Measurements from ENCODE around the gene PID1. TPM values are rescaled to one million over a fixed set of nuclear protein-coding genes. Genes with fewer than 3 reads are reported as not detected.

PID1 gene
- total RNA-seq, 1 experiment from 2014 or later = 0.15 TPM

- no peak overlapping the region for H3K4me2 ChIP-seq (ENCODE audit: low read length)
- no peaks in the 10 kb centered on the region for H3K36me3 ChIP-seq (ENCODE audit: control insufficient read depth in 1 of 2, insufficient read depth in 2 of 2, low read length in 2 of 2)
- DNase-seq (ENCODE audit: low read depth, low spot score) (no peak), ATAC-seq (no peak)
- no peaks in the 10 kb centered on the region for H3K27me3 ChIP-seq (ENCODE audit: insufficient read depth, low read length)
- no peaks in the 10 kb centered on the region for H4K20me1 ChIP-seq (ENCODE audit: insufficient read depth)
- no peak for TF ChIP-seq POLR2AphosphoS5 (IDR thresholded peaks at IDR 0.05; ENCODE audit: low read depth, low read length)
- TF ChIP-seq JUND (IDR thresholded peaks at IDR 0.05) = no peak
- TF ChIP-seq ZNF274 (IDR thresholded peaks at IDR 0.05; ENCODE audit: low read depth, low read length) = no peak
- no peak for TF ChIP-seq SRF (IDR thresholded peaks at IDR 0.05; ENCODE audit: low read depth)
- no peak for TF ChIP-seq SIN3A (IDR thresholded peaks at IDR 0.05; ENCODE audit: low read depth)
- no peak for TF ChIP-seq RAD21 (IDR thresholded peaks at IDR 0.05; ENCODE audit: low read depth)
- no peak for TF ChIP-seq EZH2 (IDR thresholded peaks at IDR 0.05)
- TF ChIP-seq EZH2phosphoT487 (IDR thresholded peaks at IDR 0.05; ENCODE audit: borderline replicate concordance) = no peak
- no peak for TF ChIP-seq TCF7L2 (IDR thresholded peaks at IDR 0.05; ENCODE audit: borderline replicate concordance, extremely low read depth, insufficient read depth, insufficient read length)
- TF ChIP-seq ATF3 (IDR thresholded peaks at IDR 0.05) = no peak
- TF ChIP-seq CTCF (IDR thresholded peaks at IDR 0.05 in 2 of 3, conservative IDR thresholded peaks at IDR 0.05 in 1 of 3; ENCODE audit: borderline replicate concordance in 1 of 3, insufficient read depth in 1 of 3, low read depth in 2 of 3, low read length in 2 of 3) = no peak
- no peak for TF ChIP-seq MAX (IDR thresholded peaks at IDR 0.05)
- TF ChIP-seq REST (IDR thresholded peaks at IDR 0.05; ENCODE audit: low read depth) = no peak
- TF ChIP-seq EGR1 (IDR thresholded peaks at IDR 0.05; ENCODE audit: low read depth) = no peak
- ChIA-PET POLR2A (no interaction called here), CTCF (no interaction called here), RAD21 (ENCODE audit: low non-redundant PET in 1 of 2, low total read pairs in 2 of 2, uncharacterized antibody in 2 of 2, unreplicated experiment in 2 of 2) (no interaction called here)
- no peaks in the 10 kb centered on the region for H3K79me2 ChIP-seq (ENCODE audit: insufficient read depth, low read length)
- H3K9me3 ChIP-seq (ENCODE audit: control insufficient read depth in 1 of 2, insufficient read depth in 1 of 2, low read depth in 1 of 2, low read length in 2 of 2) = no peaks in the 10 kb centered on the region
- intact Hi-C loops (cut with micrococcal nuclease) = no loop called here
- no peak overlapping the region for H3K27ac ChIP-seq (ENCODE audit: low read depth, low read length)
- no peak overlapping the region for H3K9ac ChIP-seq (ENCODE audit: low read length)
- BruUV-seq (replicated peaks) = no TSS peak
- no peak overlapping the region for H2AFZ ChIP-seq (ENCODE audit: low read depth, low read length, poor library complexity, severe bottlenecking)
- H3K9me2 ChIP-seq (ENCODE audit: insufficient read depth) = no peaks in the 10 kb centered on the region
- H3K4me1 ChIP-seq (ENCODE audit: control insufficient read depth in 1 of 2, insufficient read depth in 2 of 2, low read length in 2 of 2) = peaks cover 0 to 6% of the 10 kb centered on the region in 2 experiments; a peak in 3 of 4 replicates
- no peak overlapping the region for H3K4me3 ChIP-seq (replicated peaks in 1 of 2; ENCODE audit: low read depth in 1 of 2, low read length in 2 of 2)
Observed at GRCh38 chr2:229268626-229269025, 2.5 kb downstream of the PID1 start.

All from HCT116 (cell line).